Sigmoid colon (tissue), 7 donors: ENCODE results near the gene CARMIL3. TPM values are rescaled to one million over a fixed set of nuclear protein-coding genes. Genes with fewer than 3 reads are reported as not detected.
"Not testable (repeated sequence)": the region's sequence is repeated elsewhere in the genome, so short reads cannot be mapped to it uniquely, and the experiment has no call there.

ENCODE experiments used
- DNase-seq: peaks from one replicate; pipeline ENCODE4 v3.0.0-alpha.2; 2019
- H3K27ac ChIP-seq, 4 donors: fragments of 200-600 bp; sonication (generic); one replicate each; pipeline ENCODE4 v1.5.1; 2016 to 2019; ENCODE audit warnings: mild to moderate bottlenecking in 1 of 4
- H3K27me3 ChIP-seq, 3 donors: fragments of 200-600 bp; sonication (generic); one replicate each; pipeline ENCODE4 v1.5.1; 2019; ENCODE audit warnings: mild to moderate bottlenecking in 1 of 3
- H3K36me3 ChIP-seq, 4 donors: fragments of 200-600 bp; sonication (generic); one replicate each; pipeline ENCODE4 v1.5.1; 2016 to 2019
- H3K4me1 ChIP-seq, 4 donors: fragments of 200-600 bp; sonication (generic); one replicate each; pipeline ENCODE4 v1.5.1; 2017 to 2019
- H3K4me3 ChIP-seq, 4 donors: fragments of 200-600 bp; sonication (generic); one replicate each; pipeline ENCODE4 v1.5.1; 2017 to 2019; ENCODE audit warnings: mild to moderate bottlenecking in 2 of 4, moderate library complexity in 1 of 4
- H3K9me3 ChIP-seq, 4 donors: fragments of 200-600 bp in 3 of 4; sonication (generic) in 3 of 4; one replicate each; pipeline versions ENCODE4 v1.5.1 to v1.6.1; 2013 to 2019
- EP300 ChIP-seq, 4 donors: sonication (generic); formaldehyde crosslinking; IDR thresholded peaks; one replicate each; pipeline ENCODE4 v1.6.1; 2017; ENCODE audit warnings: antibody characterized with exemption in 4 of 4
- POLR2A ChIP-seq, 2 donors: fragments of 450-650 bp; IDR thresholded peaks; one replicate each; pipeline ENCODE4 v1.6.1; 2016; ENCODE audit warnings: antibody characterized with exemption in 2 of 2, mild to moderate bottlenecking in 2 of 2, moderate library complexity in 2 of 2
- POLR2AphosphoS5 ChIP-seq, 4 donors: sonication (generic); formaldehyde crosslinking; IDR thresholded peaks; one replicate each; pipeline ENCODE4 v1.6.1; 2017; ENCODE audit warnings: antibody characterized with exemption in 4 of 4
- WGBS, 2 donors: extraction: QIAGEN DNeasy Blood & Tissue Kit; methylation state at CpG; one replicate each; pipeline ENCODE4 v1.1.7; 2013; 5-methylcytosine and 5-hydroxymethylcytosine counted together
- intact Hi-C: fragments of 100-400 bp; cut with DNase I; formaldehyde crosslinking; loops from one replicate; pipeline ENCODE4 v1.15.1; 2023
- polyA plus RNA-seq, 3 donors: library from polyadenylated mRNA; stranded (reverse); fragments of 200-250 nt; gene quantifications; one replicate each; pipeline ENCODE4 v1.2.3, GENCODE V29; 2013
- total RNA-seq, 4 donors: library from RNA; depleted of rRNA; stranded (reverse); fragments of >200 nt; gene quantifications; one replicate each; pipeline ENCODE4 v1.1.0, GENCODE V29; 2016
- TF ChIP-seq, protein P1 (sequence below), 4 experiments: fragments of 450-650 bp in 3 of 4; fragments of 200-600 bp in 1 of 4; IDR thresholded peaks; one replicate each; pipeline ENCODE4 v1.5.1; 2016 to 2019; ENCODE audit warnings: antibody characterized with exemption in 4 of 4, mild to moderate bottlenecking in 3 of 4, moderate library complexity in 2 of 4
- donor health status: healthy with polysubstance abuse.
- donor health status: Bipolar disorder and iron deficiency.
- donor health status: healthy.

The CARMIL3 gene
- total and polyA plus RNA-seq, 7 donors: under 0.01 to 3.3 (median 0.23) TPM

DNA sequence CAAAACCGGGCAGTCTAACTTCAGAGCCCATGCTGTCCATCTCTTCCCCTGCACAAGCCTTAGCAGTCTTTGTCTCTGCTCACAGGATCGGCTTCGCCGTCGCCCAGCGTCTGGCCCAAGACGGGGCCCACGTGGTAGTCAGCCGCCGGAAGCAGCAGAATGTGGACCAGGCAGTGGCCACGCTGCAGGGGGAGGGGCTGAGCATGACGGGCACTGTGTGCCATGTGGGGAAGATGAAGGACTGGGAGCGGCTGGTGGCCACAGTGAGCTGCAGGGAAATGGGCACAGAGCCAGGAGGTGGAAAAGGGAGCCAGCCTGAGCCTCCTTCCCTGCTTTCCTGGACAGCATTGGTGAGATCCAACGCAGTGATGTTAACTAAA lies 14.2 kb upstream of the CARMIL3 start:
- Histone ChIP-seq H3K4me3 (no peak overlapping the region), H3K27ac (no peak overlapping the region), H3K27me3 (no peaks in the 10 kb centered on the region), H3K4me1 (peaks cover 0 to 6% (median 0%) of the 10 kb centered on the region in 4 donors), H3K36me3 (no peaks in the 10 kb centered on the region), H3K9me3 (no peaks in the 10 kb centered on the region)
- WGBS, 2 donors: 64 to 81% methylated on average over 14 of the region's 14 CpGs
- TF ChIP-seq EP300 (IDR thresholded peaks at IDR 0.05) (no peak), POLR2AphosphoS5 (IDR thresholded peaks at IDR 0.05) (no peak), POLR2A (IDR thresholded peaks at IDR 0.05) (no peak)
- TF ChIP-seq, protein P1, sequence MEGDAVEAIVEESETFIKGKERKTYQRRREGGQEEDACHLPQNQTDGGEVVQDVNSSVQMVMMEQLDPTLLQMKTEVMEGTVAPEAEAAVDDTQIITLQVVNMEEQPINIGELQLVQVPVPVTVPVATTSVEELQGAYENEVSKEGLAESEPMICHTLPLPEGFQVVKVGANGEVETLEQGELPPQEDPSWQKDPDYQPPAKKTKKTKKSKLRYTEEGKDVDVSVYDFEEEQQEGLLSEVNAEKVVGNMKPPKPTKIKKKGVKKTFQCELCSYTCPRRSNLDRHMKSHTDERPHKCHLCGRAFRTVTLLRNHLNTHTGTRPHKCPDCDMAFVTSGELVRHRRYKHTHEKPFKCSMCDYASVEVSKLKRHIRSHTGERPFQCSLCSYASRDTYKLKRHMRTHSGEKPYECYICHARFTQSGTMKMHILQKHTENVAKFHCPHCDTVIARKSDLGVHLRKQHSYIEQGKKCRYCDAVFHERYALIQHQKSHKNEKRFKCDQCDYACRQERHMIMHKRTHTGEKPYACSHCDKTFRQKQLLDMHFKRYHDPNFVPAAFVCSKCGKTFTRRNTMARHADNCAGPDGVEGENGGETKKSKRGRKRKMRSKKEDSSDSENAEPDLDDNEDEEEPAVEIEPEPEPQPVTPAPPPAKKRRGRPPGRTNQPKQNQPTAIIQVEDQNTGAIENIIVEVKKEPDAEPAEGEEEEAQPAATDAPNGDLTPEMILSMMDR (IDR thresholded peaks at IDR 0.05): no peak
- no peak for DNase-seq
- intact Hi-C loops: loop anchor here (5.0 kb wide), 1 partner anchor 50 kb away; the partner anchor contains the start of gene DHRS4L2

DNA sequence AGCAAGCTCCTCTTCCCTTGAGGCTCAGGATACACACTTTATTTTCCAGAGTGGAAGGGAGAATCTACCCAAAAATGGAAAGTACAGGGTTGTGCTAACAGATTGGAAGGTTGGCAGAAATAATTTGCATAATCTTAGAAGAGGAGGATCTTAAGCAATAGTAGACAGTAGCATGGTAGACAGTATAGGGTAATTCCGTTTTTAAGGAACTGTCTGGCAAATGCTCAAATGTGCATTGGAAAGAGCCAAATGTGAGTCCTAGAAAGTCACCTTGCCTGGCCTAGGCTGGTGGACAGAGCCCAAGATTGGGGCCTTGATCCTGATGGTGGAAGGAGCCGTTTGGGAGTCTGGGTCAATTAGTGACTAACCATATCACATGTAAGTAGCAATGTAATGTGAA lies 13.1 kb upstream of the CARMIL3 start:
- 90 to 95% methylated on average over 2 of the region's 2 CpGs for WGBS, 2 donors
- no peaks in the 10 kb centered on the region for H3K9me3 ChIP-seq
- intact Hi-C loops: loop anchor here (5.0 kb wide), 1 partner anchor 51 kb away; the partner anchor contains the start of gene DHRS4L2
- H3K4me3 ChIP-seq: no peak overlapping the region
- H3K36me3 ChIP-seq: no peaks in the 10 kb centered on the region
- no peak for DNase-seq
- no peaks in the 10 kb centered on the region for H3K27me3 ChIP-seq
- TF ChIP-seq, protein P1 (IDR thresholded peaks at IDR 0.05): no peak
- TF ChIP-seq POLR2AphosphoS5 (IDR thresholded peaks at IDR 0.05) (no peak), POLR2A (IDR thresholded peaks at IDR 0.05) (no peak), EP300 (IDR thresholded peaks at IDR 0.05) (no peak)
- peaks cover 0 to 6% (median 0%) of the 10 kb centered on the region in 4 donors for H3K4me1 ChIP-seq
- no peak overlapping the region for H3K27ac ChIP-seq

DNA sequence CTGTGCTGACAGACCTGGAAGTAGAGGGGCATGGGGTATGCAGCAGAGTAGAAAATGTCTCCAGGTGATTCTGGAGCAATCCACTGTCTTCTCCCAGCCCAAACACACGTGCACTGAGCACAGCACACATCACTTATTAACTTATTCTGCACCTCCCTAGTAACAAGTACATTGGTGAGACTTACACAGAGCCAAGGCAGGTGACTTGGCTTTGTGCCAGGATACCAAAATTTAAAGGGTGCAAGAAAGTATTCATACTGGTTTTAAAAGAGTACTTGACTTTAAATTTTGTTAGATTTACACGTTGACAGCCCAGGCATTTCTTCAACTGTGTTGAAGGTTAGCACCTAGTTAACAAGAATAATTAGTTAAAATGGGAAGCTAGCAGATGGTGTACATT lies 11.1 kb upstream of the CARMIL3 start:
- no peak overlapping the region for H3K27ac ChIP-seq
- no peak for DNase-seq
- WGBS, 2 donors: 25 to 56% methylated on average over 2 of the region's 2 CpGs

DNA sequence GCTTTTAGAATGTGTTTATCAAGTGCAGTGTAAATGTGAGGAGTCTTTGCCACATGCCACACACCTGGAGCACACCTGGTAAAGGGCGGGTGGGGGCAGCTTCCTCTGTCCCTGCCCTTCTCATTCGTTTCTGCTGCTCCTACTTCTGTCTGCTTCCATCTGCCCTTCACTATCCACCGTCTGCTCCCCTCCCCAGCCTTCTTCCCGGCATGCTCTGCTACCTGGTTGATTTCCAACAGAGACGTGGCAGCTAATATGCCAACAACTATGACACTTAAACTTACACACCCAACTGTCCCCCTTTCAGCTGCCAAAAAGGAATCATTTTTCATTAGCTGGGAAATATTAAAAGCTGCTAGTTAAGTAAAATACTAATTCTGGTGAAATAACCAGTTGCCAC lies 9.1 kb upstream of the CARMIL3 start:
- 41 to 61% methylated on average over 5 of the region's 5 CpGs for WGBS, 2 donors
- Histone ChIP-seq H3K27me3 (no peaks in the 10 kb centered on the region), H3K4me3 (no peak overlapping the region), H3K4me1 (no peaks in the 10 kb centered on the region), H3K9me3 (no peaks in the 10 kb centered on the region), H3K36me3 (no peaks in the 10 kb centered on the region), H3K27ac (no peak overlapping the region)
- no peak for DNase-seq
- intact Hi-C loops: no loop called here
- TF ChIP-seq POLR2AphosphoS5 (IDR thresholded peaks at IDR 0.05): no peak
- TF ChIP-seq, protein P1 (IDR thresholded peaks at IDR 0.05): no peak
- no peak for TF ChIP-seq EP300 (IDR thresholded peaks at IDR 0.05)
- TF ChIP-seq POLR2A (IDR thresholded peaks at IDR 0.05): no peak

More for the DNA sequence above, 11.1 kb upstream of the CARMIL3 start:
- Histone ChIP-seq H3K27me3 (no peaks in the 10 kb centered on the region), H3K9me3 (no peaks in the 10 kb centered on the region), H3K36me3 (no peaks in the 10 kb centered on the region), H3K4me3 (no peak overlapping the region), H3K4me1 (peaks cover 0 to 6% (median 0%) of the 10 kb centered on the region in 4 donors)
- TF ChIP-seq, protein P1 (IDR thresholded peaks at IDR 0.05): no peak
- TF ChIP-seq EP300 (IDR thresholded peaks at IDR 0.05) (no peak), POLR2A (IDR thresholded peaks at IDR 0.05) (no peak), POLR2AphosphoS5 (IDR thresholded peaks at IDR 0.05) (no peak)
- intact Hi-C loops: no loop called here

DNA sequence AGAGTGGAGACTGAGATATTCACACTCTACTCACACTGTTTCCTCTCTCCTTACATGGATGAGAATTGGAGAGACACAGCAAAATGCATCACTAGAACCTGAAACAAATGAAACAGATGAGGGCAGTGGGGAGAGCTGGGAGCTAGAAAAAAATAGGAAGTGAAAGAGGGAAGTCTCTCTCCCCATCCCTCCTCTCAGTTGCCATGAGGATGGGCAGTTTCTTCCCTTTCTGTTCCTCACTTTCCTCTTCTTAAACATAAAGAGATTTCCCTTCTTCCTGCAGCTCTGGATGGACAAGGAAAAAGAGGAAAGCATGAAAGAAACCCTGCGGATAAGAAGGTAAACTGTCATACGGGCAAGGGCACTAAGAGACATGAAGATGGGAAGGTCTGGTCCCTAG lies 2.8 kb upstream of the CARMIL3 start:
- WGBS, 2 donors: 63 to 75% methylated on average over 2 of the region's 2 CpGs
- intact Hi-C loops, H3K27ac ChIP-seq: not testable (repeated sequence)

DNA sequence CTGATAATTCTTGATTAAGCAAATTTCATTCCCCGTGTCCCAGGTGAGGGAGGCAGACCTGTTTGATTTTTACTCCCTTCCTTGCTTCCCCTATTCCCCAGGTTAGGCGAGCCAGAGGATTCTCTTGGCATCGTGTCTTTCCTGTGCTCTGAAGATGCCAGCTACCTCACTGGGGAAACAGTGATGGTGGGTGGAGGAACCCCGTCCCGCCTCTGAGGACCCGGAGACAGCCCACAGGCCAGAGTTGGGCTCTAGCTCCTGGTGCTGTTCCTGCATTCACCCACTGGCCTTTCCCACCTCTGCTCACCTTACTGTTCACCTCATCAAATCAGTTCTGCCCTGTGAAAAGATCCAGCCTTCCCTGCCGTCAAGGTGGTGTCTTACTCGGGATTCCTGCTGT lies 1.1 kb upstream of the CARMIL3 start:
- H3K36me3 ChIP-seq, H3K27ac ChIP-seq, DNase-seq, H3K27me3 ChIP-seq, H3K4me3 ChIP-seq, intact Hi-C loops, H3K9me3 ChIP-seq: not testable (repeated sequence)
- 81 to 87% methylated on average over 8 of the region's 8 CpGs for WGBS, 2 donors
- peaks cover 0 to 16% (median 13%) of the 10 kb centered on the region in 4 donors for H3K4me1 ChIP-seq

More for the DNA sequence above, 2.8 kb upstream of the CARMIL3 start:
- not testable (repeated sequence) for H3K36me3 ChIP-seq, H3K9me3 ChIP-seq, DNase-seq, H3K27me3 ChIP-seq, H3K4me3 ChIP-seq
- peaks cover 0 to 16% (median 13%) of the 10 kb centered on the region in 4 donors for H3K4me1 ChIP-seq
